Measurements from ENCODE around the gene NXPH1.

Gene NXPH1

GRCh38 chr7:8437606-8438005 is 4.2 kb downstream of the NXPH1 start:
- no peak for DNase-seq

- DNase-seq = no peak
Observed at GRCh38 chr7:8440670-8441069, 7.3 kb downstream of the NXPH1 start.

GRCh38 chr7:8441106-8441965 is 7.9 kb downstream of the NXPH1 start:
- DNase-seq = no peak

GRCh38 chr7:8442051-8442813 is 8.8 kb downstream of the NXPH1 start:
- no peak for DNase-seq

GRCh38 chr7:8442814-8443304 is 9.4 kb downstream of the NXPH1 start:
- DNase-seq = no peak

- DNase-seq = no peak
Observed at GRCh38 chr7:8443576-8444467, 10.4 kb downstream of the NXPH1 start.

- DNase-seq = no peak
Observed at GRCh38 chr7:8444468-8444769, 11.0 kb downstream of the NXPH1 start.

GRCh38 chr7:8453535-8453934 is 20.1 kb downstream of the NXPH1 start:
- DNase-seq = no peak

GRCh38 chr7:8455426-8455825 is 22.0 kb downstream of the NXPH1 start:
- DNase-seq = no peak

- DNase-seq = no peak
Observed at GRCh38 chr7:8462309-8462708, 28.9 kb downstream of the NXPH1 start.

- DNase-seq = no peak
Observed at GRCh38 chr7:8465338-8465737, 31.9 kb downstream of the NXPH1 start.

- DNase-seq = no peak
Observed at GRCh38 chr7:8480527-8480926, 47.1 kb downstream of the NXPH1 start.

- DNase-seq = no peak
Observed at GRCh38 chr7:8481096-8481495, 47.7 kb downstream of the NXPH1 start.

- no peak for DNase-seq
Observed at GRCh38 chr7:8481752-8482446, 48.5 kb downstream of the NXPH1 start.

GRCh38 chr7:8490391-8491045 is 57.1 kb downstream of the NXPH1 start:
- no peak for DNase-seq

GRCh38 chr7:8491106-8491505 is 57.7 kb downstream of the NXPH1 start:
- DNase-seq = no peak

- DNase-seq = no peak
Observed at GRCh38 chr7:8491544-8492489, 58.4 kb downstream of the NXPH1 start.

- DNase-seq = no peak
Observed at GRCh38 chr7:8499128-8499527, 65.7 kb downstream of the NXPH1 start.

GRCh38 chr7:8500286-8500685 is 66.9 kb downstream of the NXPH1 start:
- DNase-seq = no peak

- DNase-seq = no peak
Observed at GRCh38 chr7:8507566-8507965, 74.2 kb downstream of the NXPH1 start.

GRCh38 chr7:8509621-8510020 is 76.2 kb downstream of the NXPH1 start:
- no peak for DNase-seq

Measured in DMS79 treated with DMSO at 0.1 percent for 48 hours (cell line).